G401.6 (cell line): Measurements from ENCODE around the gene NLRC5.
"Not testable (repeated sequence)": the region's sequence is repeated elsewhere in the genome, so short reads cannot be mapped to it uniquely, and the experiment has no call there.

Experiments
- FAIRE-seq: peaks from 2 replicates; lab custom pipeline; 2012; peaks lifted over from hg19 to GRCh38; lab: Jason Lieb, UNC

NLRC5 gene

GRCh38 chr16:57105184-57105583 is 115.8 kb downstream of the NLRC5 start:
- FAIRE-seq: no peak

- no peak for FAIRE-seq
Measured at GRCh38 chr16:57106767-57107166, 117.4 kb downstream of the NLRC5 start.

GRCh38 chr16:57107321-57107922 is 118.1 kb downstream of the NLRC5 start:
- no peak for FAIRE-seq

- no peak for FAIRE-seq
Measured at GRCh38 chr16:57108432-57108831, 119.1 kb downstream of the NLRC5 start.

GRCh38 chr16:57109259-57110105 is 120.1 kb downstream of the NLRC5 start:
- FAIRE-seq: not testable (repeated sequence)

GRCh38 chr16:57110937-57111336 is 121.6 kb downstream of the NLRC5 start:
- FAIRE-seq: no peak

- FAIRE-seq: no peak
Measured at GRCh38 chr16:57111420-57111819, 122.1 kb downstream of the NLRC5 start.

GRCh38 chr16:57112403-57113041 is 123.2 kb downstream of the NLRC5 start:
- FAIRE-seq: no peak

- FAIRE-seq: no peak
Measured at GRCh38 chr16:57113042-57113453, 123.7 kb downstream of the NLRC5 start.

GRCh38 chr16:57113664-57114063 is 124.3 kb downstream of the NLRC5 start:
- FAIRE-seq: no peak

- no peak for FAIRE-seq
Measured at GRCh38 chr16:57115168-57115513, 125.8 kb downstream of the NLRC5 start.

- FAIRE-seq: no peak
Measured at GRCh38 chr16:57115514-57116182, 126.3 kb downstream of the NLRC5 start.

GRCh38 chr16:57118461-57119084 is 129.2 kb downstream of the NLRC5 start:
- no peak for FAIRE-seq

- no peak for FAIRE-seq
Measured at GRCh38 chr16:57123216-57123973, 134.0 kb downstream of the NLRC5 start.

GRCh38 chr16:57123974-57124674 is 134.8 kb downstream of the NLRC5 start:
- no peak for FAIRE-seq

- no peak for FAIRE-seq
Measured at GRCh38 chr16:57125376-57125775, 136.0 kb downstream of the NLRC5 start.

- FAIRE-seq: no peak
Measured at GRCh38 chr16:57125969-57126368, 136.6 kb downstream of the NLRC5 start.

- no peak for FAIRE-seq
Measured at GRCh38 chr16:57126411-57126810, 137.1 kb downstream of the NLRC5 start.

GRCh38 chr16:57127037-57127763 is 137.8 kb downstream of the NLRC5 start:
- FAIRE-seq: no peak

GRCh38 chr16:57127836-57128235 is 138.5 kb downstream of the NLRC5 start:
- FAIRE-seq: no peak
